ENCODE measurements around the gene SEPTIN2.

- no peak for TF ChIP-seq CTCF (IDR thresholded peaks at IDR 0.05)
- TF ChIP-seq POLR2A (IDR thresholded peaks at IDR 0.05) = no peak
- TF ChIP-seq EP300 (IDR thresholded peaks at IDR 0.05) = no peak
Observed at GRCh38 chr2:241295326-241296095, 20.2 kb upstream of the SEPTIN2 start.
